Upper lobe of right lung (tissue), 1 donor: ENCODE measurements around the gene ZSCAN25. TPM values are rescaled to one million over a fixed set of nuclear protein-coding genes. Genes with fewer than 3 reads are reported as not detected.

ENCODE experiments used
- ATAC-seq: fragments of 200-7000 bp; cut with Tn5 transposase; one replicate; pipeline ENCODE4 v1.9.1; 2020; ENCODE audit warnings: mild to moderate bottlenecking, moderate library complexity
- DNase-seq: peaks from one replicate; pipeline ENCODE4 v3.0.0-alpha.2; 2020
- H3K27ac ChIP-seq: fragments of 200-600 bp; one replicate; pipeline ENCODE4 v1.8.0; 2022
- H3K27me3 ChIP-seq: fragments of 200-600 bp; one replicate; pipeline ENCODE4 v1.8.0; 2022; ENCODE audit warnings: mild to moderate bottlenecking
- H3K36me3 ChIP-seq: fragments of 200-600 bp; one replicate; pipeline ENCODE4 v1.8.0; 2022
- H3K4me1 ChIP-seq: fragments of 200-600 bp; one replicate; pipeline ENCODE4 v1.8.0; 2022
- H3K4me3 ChIP-seq: fragments of 200-600 bp; one replicate; pipeline ENCODE4 v1.8.0; 2022; ENCODE audit warnings: mild to moderate bottlenecking
- H3K9me3 ChIP-seq: fragments of 200-600 bp; one replicate; pipeline ENCODE4 v1.8.0; 2022
- intact Hi-C: fragments of 100-400 bp; cut with DNase I; formaldehyde crosslinking; loops from one replicate; pipeline ENCODE4 v1.11.0; 2022
- total RNA-seq: library from RNA; stranded (reverse); fragmentation: NEBNext Ultra II Directional; extraction: Animal tissue kit (Norgen Biotek cat#: 25700); gene quantifications from one replicate; pipeline ENCODE4 v1.2.1, GENCODE V29; 2021
- TF ChIP-seq, protein P1 (sequence below): fragments of 200-600 bp; IDR thresholded peaks from one replicate; pipeline ENCODE4 v1.8.0; 2022; ENCODE audit warnings: antibody characterized with exemption
- donor health status: DM: no; HTN: yes; CAD: no; lungs with severe emphysema.

Gene ZSCAN25
- total RNA-seq, 1 donor from 2014 or later = 18.3 TPM

DNA sequence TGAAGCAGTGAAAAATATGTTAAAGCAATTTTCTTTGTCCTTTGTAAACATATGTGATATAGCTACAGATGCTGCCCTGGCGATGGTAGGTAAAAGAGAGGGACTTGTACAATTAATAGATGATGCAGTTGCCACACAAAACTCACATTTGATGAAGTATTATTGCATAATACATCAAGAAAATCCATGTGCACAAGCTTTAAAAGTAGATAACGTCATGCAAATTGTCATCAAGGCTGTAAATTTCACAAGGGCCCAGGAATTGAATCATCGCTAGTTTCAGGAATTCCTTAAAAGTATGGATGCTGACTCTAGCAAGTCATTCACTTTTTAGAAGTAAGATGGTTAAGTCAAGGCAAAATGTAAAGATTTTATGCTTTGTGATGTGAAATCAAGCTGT is 53.0 kb downstream of the ZSCAN25 start:
- peaks cover 9% of the 10 kb centered on the region for H3K36me3 ChIP-seq
- H3K4me1 ChIP-seq = no peaks in the 10 kb centered on the region
- H3K27ac ChIP-seq = no peak overlapping the region
- H3K9me3 ChIP-seq = no peaks in the 10 kb centered on the region
- no peaks in the 10 kb centered on the region for H3K27me3 ChIP-seq
- no peak overlapping the region for H3K4me3 ChIP-seq
- intact Hi-C loops = no loop called here
- TF ChIP-seq, protein P1, sequence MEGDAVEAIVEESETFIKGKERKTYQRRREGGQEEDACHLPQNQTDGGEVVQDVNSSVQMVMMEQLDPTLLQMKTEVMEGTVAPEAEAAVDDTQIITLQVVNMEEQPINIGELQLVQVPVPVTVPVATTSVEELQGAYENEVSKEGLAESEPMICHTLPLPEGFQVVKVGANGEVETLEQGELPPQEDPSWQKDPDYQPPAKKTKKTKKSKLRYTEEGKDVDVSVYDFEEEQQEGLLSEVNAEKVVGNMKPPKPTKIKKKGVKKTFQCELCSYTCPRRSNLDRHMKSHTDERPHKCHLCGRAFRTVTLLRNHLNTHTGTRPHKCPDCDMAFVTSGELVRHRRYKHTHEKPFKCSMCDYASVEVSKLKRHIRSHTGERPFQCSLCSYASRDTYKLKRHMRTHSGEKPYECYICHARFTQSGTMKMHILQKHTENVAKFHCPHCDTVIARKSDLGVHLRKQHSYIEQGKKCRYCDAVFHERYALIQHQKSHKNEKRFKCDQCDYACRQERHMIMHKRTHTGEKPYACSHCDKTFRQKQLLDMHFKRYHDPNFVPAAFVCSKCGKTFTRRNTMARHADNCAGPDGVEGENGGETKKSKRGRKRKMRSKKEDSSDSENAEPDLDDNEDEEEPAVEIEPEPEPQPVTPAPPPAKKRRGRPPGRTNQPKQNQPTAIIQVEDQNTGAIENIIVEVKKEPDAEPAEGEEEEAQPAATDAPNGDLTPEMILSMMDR = no peak
- DNase-seq = no peak
- no peak for ATAC-seq

DNA sequence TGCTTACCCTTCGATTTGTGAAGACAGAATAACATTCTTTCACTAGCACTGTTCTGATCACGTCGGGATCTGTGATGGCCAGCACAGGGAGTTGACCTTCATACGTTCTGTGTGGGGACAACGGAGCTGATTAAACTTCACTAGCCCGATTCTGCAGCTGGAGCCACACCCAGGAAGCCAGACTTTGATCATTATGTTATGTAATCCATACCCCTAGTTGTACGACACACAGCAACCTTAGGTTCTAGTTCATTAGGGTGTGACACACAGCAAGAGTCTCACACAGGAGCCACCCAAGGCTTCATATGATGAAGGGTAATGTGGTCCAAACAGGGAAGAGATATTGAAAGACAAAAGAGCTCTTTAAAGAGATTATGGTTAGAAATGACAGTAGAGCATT is 55.8 kb downstream of the ZSCAN25 start:
- intact Hi-C loops = no loop called here
- no peak overlapping the region for H3K27ac ChIP-seq
- peaks cover 9% of the 10 kb centered on the region for H3K36me3 ChIP-seq
- no peaks in the 10 kb centered on the region for H3K27me3 ChIP-seq
- TF ChIP-seq, protein P1 = no peak
- no peaks in the 10 kb centered on the region for H3K4me1 ChIP-seq
- no peak overlapping the region for H3K4me3 ChIP-seq
- ATAC-seq (no peak), DNase-seq (no peak)
- H3K9me3 ChIP-seq = no peaks in the 10 kb centered on the region

DNA sequence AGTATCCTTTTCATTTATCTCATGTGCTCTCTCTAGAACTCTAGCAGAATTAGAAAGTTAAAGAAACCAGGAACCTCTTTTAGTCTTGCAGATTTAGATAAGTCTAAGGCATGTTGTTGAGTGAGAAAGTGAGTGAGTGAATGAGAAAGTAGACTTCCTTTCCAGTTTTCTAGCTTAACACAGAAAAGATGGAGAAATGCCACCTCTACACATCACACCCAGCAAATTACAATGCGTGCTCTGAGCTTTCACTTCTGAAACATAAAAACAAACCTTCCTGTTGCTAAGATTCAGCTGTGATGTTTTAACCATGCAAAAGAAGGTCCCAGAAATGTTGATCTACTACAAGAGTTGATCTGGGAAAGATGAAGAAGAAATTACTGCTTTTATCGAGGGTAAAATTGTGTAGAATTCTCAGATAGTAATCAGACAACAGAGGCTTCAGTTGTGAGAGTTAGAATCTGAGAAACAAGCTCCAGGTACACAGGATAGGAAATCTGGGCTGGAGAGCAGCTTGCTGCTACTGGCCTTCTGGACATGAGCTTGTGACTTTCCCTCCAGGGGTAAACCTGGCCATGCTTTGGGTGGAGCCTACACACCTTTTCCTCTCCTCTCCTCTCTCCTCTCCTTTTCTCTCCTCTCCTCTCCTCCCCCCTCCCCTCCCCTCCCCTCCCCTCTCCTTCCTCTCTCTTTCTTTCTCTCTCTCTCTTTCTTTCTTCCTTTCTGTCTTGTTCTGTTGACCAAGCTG is 58.4 kb downstream of the ZSCAN25 start:
- Histone ChIP-seq H3K4me1 (no peaks in the 10 kb centered on the region), H3K4me3 (no peak overlapping the region), H3K27ac (no peak overlapping the region), H3K36me3 (peaks cover 9% of the 10 kb centered on the region), H3K27me3 (no peaks in the 10 kb centered on the region), H3K9me3 (no peaks in the 10 kb centered on the region)
- ATAC-seq = no peak
- DNase-seq = no peak
- intact Hi-C loops = no loop called here
- TF ChIP-seq, protein P1 = no peak

DNA sequence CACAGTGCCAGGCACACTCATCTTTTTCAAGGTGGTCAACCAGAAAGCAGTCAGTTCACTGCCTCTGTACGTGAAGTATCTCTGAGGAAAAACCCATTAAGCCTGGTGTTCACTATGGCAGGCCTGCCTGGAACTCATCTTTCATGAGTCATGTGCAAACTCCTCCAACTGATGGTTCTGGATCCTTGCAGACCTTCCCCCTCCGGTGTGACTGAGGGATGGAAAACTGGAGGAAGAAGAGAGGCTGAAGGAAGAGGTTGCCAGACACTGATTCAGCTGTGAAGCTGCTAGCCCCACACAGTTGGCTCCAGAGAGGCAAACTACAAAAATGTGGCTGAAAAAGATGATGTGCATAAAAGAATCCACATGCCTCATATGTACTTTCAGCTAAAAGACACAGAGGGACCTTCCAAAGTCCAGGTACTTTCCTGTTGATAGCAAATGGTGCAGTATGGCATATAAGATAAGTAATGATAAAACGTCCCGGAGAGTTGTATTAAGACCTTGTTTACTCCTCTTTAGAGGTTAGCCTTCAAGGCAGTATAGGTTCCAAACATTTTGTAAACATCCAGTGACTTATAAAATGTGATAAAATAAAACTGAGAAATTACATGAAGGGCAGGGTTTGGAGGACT is 60.4 kb downstream of the ZSCAN25 start:
- Histone ChIP-seq H3K27ac (no peak overlapping the region), H3K9me3 (no peaks in the 10 kb centered on the region), H3K36me3 (peaks cover 9% of the 10 kb centered on the region)

DNA sequence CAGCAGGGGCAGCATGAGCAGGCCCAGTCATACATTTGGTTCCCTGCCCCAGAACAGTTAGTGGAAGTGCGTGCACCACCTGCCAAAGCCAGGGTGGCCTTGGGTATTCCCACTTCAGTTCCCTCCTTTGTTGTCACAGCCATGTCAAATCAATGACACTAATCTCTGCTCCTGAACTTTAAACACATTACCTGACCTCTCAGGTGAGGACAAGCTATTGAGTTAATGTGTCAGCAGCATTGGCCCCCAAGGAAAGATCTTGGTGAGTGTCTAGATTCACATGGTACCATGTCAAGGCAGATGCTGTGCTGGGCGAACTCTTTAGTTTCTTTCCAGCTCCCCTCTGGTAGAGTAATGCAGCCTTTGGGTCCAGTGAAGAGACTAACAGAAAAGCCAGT is 60.9 kb downstream of the ZSCAN25 start:
- Histone ChIP-seq H3K9me3 (no peaks in the 10 kb centered on the region), H3K27me3 (no peaks in the 10 kb centered on the region), H3K36me3 (peaks cover 6% of the 10 kb centered on the region), H3K4me1 (no peaks in the 10 kb centered on the region), H3K27ac (no peak overlapping the region), H3K4me3 (no peak overlapping the region)
- intact Hi-C loops = no loop called here
- DNase-seq = no peak
- TF ChIP-seq, protein P1 = no peak
- ATAC-seq = no peak

More for the DNA sequence above, 60.4 kb downstream of the ZSCAN25 start:
- TF ChIP-seq, protein P1 = no peak
- H3K4me3 ChIP-seq = no peak overlapping the region
- DNase-seq (no peak), ATAC-seq (no peak)
- H3K27me3 ChIP-seq = no peaks in the 10 kb centered on the region
- intact Hi-C loops = no loop called here
- H3K4me1 ChIP-seq = no peaks in the 10 kb centered on the region
